ENCODE results near the gene AURKAIP1. TPM values are rescaled to one million over a fixed set of nuclear protein-coding genes. Genes with fewer than 3 reads are reported as not detected.

AURKAIP1 gene
- total RNA-seq, 4 donors from 2014 or later, result 55.8 to 106 (median 86.1) TPM

DNA sequence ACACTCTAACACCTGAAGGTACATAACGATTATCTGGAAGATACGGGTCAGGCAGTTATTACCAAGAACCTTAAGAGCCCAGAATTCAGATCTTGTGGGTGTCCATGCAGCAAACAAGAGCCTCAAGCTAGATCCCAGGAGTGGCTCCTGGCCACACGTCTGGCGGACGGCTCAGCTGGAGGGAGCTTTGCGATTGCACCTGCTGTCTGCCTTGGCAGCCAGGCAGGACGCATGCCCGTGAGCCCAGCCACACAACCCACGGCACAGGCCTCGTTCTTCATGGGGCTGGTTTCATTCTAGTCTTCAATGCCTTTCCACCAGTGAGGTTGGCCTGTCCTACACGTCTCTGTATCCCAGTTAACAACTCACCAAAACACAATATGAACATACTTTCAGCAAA is 18.4 kb upstream of the AURKAIP1 start:
- H3K27me3 ChIP-seq, result no peaks in the 10 kb centered on the region
- no peak overlapping the region for H3K4me3 ChIP-seq
- H3K36me3 ChIP-seq, result peaks cover 90% of the 10 kb centered on the region
- H3K27ac ChIP-seq, result no peak overlapping the region
- peaks cover 17% of the 10 kb centered on the region for H3K4me1 ChIP-seq
- WGBS, result 83% methylated on average over 8 of the region's 11 CpGs
- DNase-seq (ENCODE audit: low spot score in 2 of 2), result no peak
- TF ChIP-seq POLR2AphosphoS5 (IDR thresholded peaks at IDR 0.05) (no peak), POLR2A (IDR thresholded peaks at IDR 0.05) (no peak), EP300 (IDR thresholded peaks at IDR 0.05) (no peak)
- TF ChIP-seq, protein P1, sequence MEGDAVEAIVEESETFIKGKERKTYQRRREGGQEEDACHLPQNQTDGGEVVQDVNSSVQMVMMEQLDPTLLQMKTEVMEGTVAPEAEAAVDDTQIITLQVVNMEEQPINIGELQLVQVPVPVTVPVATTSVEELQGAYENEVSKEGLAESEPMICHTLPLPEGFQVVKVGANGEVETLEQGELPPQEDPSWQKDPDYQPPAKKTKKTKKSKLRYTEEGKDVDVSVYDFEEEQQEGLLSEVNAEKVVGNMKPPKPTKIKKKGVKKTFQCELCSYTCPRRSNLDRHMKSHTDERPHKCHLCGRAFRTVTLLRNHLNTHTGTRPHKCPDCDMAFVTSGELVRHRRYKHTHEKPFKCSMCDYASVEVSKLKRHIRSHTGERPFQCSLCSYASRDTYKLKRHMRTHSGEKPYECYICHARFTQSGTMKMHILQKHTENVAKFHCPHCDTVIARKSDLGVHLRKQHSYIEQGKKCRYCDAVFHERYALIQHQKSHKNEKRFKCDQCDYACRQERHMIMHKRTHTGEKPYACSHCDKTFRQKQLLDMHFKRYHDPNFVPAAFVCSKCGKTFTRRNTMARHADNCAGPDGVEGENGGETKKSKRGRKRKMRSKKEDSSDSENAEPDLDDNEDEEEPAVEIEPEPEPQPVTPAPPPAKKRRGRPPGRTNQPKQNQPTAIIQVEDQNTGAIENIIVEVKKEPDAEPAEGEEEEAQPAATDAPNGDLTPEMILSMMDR (IDR thresholded peaks at IDR 0.05), result no peak
- no peaks in the 10 kb centered on the region for H3K9me3 ChIP-seq

DNA sequence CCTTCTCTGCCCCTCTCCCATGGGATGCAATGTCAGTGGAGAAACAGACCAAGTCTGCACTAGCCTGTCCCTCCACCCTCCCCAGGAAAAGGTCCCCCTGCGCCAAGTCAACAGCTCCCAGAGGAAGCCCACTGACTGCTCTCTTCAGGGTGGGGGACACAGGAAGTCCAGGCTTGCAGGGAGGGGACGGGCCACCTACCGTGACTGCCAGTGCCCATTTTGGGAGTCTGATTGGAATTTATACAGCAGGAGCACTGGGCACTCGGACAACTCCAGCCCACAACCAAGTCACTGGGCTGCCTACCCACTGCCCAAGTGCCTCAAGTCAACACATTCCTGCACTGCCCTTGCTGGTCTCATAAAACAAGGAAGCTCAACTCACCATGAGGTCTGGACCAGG is 18.0 kb upstream of the AURKAIP1 start:
- TF ChIP-seq EP300 (IDR thresholded peaks at IDR 0.05), result no peak
- TF ChIP-seq, protein P1 (IDR thresholded peaks at IDR 0.05), result no peak
- no peak for TF ChIP-seq POLR2A (IDR thresholded peaks at IDR 0.05)
- no peak for TF ChIP-seq POLR2AphosphoS5 (IDR thresholded peaks at IDR 0.05)
- Histone ChIP-seq H3K4me1 (peaks cover 13% of the 10 kb centered on the region), H3K36me3 (peaks cover 94% of the 10 kb centered on the region), H3K9me3 (no peaks in the 10 kb centered on the region), H3K27ac (no peak overlapping the region), H3K4me3 (no peak overlapping the region), H3K27me3 (no peaks in the 10 kb centered on the region)
- no peak for DNase-seq (ENCODE audit: low spot score in 2 of 2)
- 85% methylated on average over 4 of the region's 4 CpGs for WGBS

DNA sequence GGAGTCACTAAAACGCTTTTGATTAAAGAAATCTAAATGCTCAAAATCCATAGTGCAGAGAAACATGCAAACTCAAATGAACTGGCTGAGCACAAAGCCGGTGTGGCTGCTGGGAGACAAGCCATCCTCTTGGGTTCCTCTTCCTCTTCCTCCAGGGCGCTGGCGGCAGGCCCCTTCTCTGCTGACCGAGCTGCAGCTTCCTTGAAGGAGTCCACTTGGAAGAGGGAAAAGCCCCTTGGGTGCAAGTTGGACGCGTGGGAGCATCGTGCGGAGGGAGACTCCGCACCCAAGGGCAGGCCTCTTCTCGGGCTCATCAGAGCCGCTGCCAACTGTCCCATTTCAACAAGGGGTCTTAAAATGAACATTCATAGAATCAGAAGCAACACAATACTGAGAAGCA is 16.2 kb upstream of the AURKAIP1 start:
- Histone ChIP-seq H3K9me3 (no peaks in the 10 kb centered on the region), H3K36me3 (peaks cover 97% of the 10 kb centered on the region), H3K27me3 (no peaks in the 10 kb centered on the region), H3K4me1 (no peaks in the 10 kb centered on the region), H3K4me3 (no peak overlapping the region), H3K27ac (no peak overlapping the region)
- 88% methylated on average over 12 of the region's 12 CpGs for WGBS
- no peak for DNase-seq (ENCODE audit: low spot score in 2 of 2)
- TF ChIP-seq, protein P1 (IDR thresholded peaks at IDR 0.05), result no peak
- TF ChIP-seq POLR2AphosphoS5 (IDR thresholded peaks at IDR 0.05) (no peak), POLR2A (IDR thresholded peaks at IDR 0.05) (no peak), EP300 (IDR thresholded peaks at IDR 0.05) (no peak)

DNA sequence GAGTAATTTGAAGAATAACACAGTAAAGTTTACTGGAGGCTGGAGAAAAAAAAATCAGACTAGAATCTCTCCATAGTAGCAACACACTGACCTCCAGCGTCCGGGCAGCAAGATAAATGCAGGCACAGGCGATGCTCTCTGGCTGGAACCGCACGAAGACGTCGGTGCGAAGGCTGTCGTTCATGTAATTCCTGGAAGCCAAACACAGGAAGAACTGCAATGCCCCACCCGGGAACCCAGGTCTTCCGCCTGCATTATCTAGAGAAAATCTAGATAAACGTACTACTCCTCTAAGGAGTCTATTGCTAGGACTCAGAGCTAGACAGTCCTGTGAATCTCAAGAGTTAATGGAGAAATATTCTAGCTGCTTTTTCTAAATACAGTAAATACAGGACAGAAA is 15.7 kb upstream of the AURKAIP1 start:
- no peak for DNase-seq (ENCODE audit: low spot score in 2 of 2)
- Histone ChIP-seq H3K27ac (no peak overlapping the region), H3K27me3 (no peaks in the 10 kb centered on the region), H3K36me3 (peaks cover 100% of the 10 kb centered on the region), H3K4me3 (no peak overlapping the region), H3K9me3 (no peaks in the 10 kb centered on the region), H3K4me1 (no peaks in the 10 kb centered on the region)
- 85% methylated on average over 12 of the region's 12 CpGs for WGBS
- TF ChIP-seq, protein P1 (IDR thresholded peaks at IDR 0.05), result no peak
- TF ChIP-seq POLR2A (IDR thresholded peaks at IDR 0.05), result no peak
- no peak for TF ChIP-seq POLR2AphosphoS5 (IDR thresholded peaks at IDR 0.05)
- TF ChIP-seq EP300 (IDR thresholded peaks at IDR 0.05), result no peak

DNA sequence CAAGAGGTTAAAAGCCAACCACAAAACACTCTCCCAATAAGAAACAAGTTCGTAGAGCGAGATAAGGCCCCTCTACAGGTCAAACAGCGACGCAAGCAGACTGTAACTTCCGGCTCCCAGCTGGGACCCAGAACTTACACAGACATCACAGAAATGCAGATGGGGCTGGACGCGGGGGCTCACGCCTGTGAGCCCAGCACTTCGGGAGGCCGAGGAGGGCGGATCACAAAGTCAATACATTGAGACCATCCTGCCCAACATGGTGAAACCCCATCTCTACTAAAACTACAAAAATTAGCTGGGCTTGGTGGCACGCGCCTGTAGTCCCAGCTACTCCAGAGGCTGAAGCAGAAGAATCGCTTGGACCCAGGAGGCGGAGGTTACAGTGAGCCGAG is 13.1 kb upstream of the AURKAIP1 start:
- no peak for DNase-seq (ENCODE audit: low spot score in 2 of 2)
- Histone ChIP-seq H3K27me3 (no peaks in the 10 kb centered on the region), H3K4me3 (no peak overlapping the region), H3K9me3 (no peaks in the 10 kb centered on the region), H3K27ac (no peak overlapping the region), H3K36me3 (peaks cover 82% of the 10 kb centered on the region), H3K4me1 (no peaks in the 10 kb centered on the region)
- TF ChIP-seq POLR2AphosphoS5 (IDR thresholded peaks at IDR 0.05) (no peak), EP300 (IDR thresholded peaks at IDR 0.05) (no peak), POLR2A (IDR thresholded peaks at IDR 0.05) (no peak)
- TF ChIP-seq, protein P1 (IDR thresholded peaks at IDR 0.05), result no peak
- WGBS, result 96% methylated on average over 16 of the region's 16 CpGs

Data from suprapubic skin (tissue), 4 donors.